CD4-positive, alpha-beta T cell treated with Interleukin-10 for 1 hour (primary cell): ENCODE data around the gene HAS3.
"Not testable (repeated sequence)": the region's sequence is repeated elsewhere in the genome, so short reads cannot be mapped to it uniquely, and the experiment has no call there.

Experiments used
- DNase-seq: peaks from one replicate; pipeline ENCODE4 v3.0.0-alpha.2; 2020

HAS3 gene

DNA sequence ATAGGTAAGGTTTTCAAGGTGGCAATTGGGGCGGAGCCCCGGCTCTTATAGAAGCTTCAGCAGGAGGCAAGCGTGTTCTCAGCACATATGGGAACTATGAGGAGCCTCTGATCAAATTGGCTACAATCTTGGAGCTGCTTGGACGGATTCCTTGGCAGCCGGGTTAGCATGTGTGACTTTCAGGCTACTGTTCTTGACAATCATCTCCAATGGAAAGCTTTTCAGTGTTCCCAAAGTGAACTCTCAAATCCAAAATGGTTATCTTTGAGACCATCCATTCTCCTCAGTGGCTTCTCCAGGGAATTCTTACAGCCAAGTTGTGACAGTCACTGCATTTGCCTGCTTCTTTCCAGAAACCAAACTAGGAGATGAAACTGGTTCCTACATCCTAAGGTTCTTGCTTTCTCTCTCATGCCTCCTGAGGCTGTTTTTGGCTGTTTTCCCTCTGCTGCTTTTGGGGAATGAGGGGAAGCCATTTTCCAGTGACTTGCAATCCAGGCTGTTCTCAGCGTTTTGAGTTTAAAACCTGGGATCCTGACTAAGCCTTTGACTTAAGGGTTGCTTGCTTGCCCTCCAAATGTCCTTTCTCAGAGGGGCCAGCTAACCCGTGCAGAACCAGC is 10.9 kb downstream of the HAS3 start:
- DNase-seq, result no peak

DNA sequence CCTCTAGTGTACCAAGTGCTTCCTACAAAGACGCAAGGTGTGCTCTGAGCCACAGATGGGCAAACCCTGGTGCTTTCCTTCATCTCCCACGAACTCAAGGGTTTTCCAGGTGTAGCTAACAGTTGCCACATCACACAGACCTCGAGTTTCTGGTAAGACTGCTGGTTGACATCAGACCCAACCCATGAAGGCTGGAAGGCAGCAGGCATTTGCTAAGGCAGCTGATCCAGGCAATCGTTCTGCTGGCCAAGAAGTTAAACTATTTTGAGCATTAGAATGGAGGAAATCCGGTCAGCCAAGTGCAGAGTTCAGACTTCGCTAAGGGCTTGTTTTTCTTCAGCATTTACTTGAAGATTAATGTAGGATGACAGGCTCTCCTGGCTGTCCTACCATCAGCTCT is 11.5 kb downstream of the HAS3 start:
- DNase-seq, result no peak

DNA sequence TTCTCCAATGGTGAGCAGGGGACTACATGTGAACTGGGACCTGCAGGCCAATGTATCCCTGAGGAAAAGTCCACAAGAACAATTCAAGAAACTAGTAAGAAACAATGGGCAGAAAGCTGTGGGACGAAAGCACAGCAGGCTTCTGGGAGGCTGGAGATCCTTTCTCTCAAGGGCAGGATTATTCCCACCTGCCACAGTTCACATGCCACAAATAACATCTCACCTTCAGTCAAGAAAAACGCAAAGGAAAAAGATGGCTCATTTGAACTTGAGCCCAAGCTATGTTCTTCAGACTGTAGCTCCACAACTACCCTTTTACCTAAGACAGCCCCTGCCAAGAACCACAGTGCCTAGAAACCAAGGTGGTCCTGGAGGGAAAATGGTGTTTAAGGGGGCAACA is 13.0 kb downstream of the HAS3 start:
- no peak for DNase-seq

DNA sequence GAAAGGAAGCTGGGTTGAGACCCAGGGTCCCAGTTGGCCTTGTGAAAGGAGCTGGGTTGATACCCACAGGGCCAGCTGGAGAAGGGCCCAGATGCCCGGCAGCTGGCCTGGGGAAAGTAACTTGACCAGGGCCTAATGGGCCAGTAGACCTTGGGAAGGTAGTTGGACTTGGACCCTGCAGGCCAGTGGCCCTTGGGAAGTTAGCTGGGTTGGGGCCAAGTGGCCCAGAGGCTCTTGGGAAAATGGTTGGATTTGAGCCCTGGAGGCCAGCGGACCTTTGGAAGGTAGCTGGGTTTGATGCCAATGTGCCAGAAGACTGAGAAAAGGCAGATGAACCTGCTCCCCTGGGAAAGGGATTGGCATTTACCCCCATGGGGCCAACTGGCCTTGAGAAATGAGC is 13.5 kb downstream of the HAS3 start:
- DNase-seq, result no peak

DNA sequence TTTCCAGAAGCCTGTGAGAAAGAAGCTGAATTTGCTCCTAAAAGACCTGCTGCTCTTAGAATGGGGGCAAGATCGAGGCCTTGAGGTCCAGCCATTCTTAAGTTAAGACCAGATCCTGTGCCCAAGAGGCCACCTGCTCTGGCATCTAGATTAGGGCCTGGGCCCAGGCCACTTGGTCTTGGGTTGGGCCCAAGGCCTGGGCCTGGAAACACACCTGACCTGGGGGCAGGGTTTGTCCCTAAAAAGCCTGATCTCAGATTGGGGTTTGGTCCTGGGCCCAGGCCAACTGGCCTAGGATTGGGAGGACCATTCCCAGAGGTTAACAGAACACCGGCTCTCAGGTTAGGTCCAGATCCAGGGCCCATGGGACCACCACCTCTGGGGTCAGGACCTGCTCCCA is 14.1 kb downstream of the HAS3 start:
- no peak for DNase-seq

DNA sequence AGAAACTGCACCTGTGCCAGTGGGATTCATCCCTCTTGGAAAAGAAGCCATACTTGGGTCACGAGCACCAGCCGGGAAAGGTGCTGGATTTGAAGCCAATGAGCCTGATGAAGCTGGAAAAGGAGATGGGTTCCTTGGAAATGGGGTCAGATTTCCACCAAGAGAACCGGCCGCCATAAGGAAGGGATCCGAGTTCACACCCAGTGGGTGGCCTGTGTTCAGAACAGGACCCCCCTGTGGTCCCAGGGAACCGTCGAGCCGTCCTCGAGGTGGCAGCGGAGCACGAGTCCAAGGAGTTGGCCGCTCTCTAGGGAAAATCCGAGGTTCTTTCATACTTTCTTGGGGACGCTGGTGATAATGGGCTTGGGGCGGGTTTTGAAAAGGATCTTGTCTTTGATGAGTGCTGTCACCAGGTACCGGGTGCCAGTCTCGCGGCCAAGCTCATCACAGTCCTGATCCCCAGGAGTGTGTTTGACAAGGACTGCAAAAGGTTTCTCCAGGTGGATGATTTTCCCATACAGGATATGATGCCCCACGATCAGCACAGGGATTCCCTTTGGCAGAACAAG is 14.7 kb downstream of the HAS3 start:
- DNase-seq, result no peak

DNA sequence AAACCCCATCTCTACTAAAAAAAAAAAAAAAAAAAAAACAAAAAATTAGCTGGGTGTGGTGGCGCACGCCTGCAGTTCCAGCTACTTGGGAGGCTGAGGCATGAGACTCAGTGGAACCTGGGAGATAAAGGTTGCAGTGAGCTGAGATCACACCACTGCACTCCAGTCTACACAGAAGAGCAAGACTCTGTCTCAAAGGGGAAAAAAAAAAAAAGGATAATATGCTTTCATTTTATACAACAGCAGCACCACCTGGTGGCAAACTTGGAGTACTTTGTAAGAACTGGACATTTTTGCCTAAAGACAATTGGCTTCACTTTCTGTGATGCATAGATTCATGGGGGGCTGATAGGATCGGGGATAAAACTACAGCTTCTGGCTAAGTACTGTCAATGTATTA is 18.5 kb downstream of the HAS3 start:
- DNase-seq, result peak; percentile 78

DNA sequence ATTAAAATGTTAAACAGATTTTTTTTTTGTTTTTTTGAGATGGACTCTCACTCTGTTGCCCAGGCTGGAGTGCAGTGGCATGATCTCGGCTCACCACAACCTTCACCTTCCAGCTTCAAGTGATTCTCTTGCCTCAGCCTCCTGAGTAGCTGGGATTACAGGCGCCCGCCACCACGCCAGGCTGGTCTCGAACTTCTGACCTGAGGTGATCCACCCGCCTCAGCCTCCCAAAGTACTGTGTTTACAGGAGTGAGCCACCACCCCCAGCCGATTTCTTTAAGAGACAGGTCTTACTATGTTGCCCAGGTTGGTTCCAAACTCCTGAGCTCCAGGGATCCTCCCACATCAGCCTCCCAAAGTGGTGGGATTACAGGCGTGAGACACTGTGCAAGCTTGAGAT is 19.0 kb downstream of the HAS3 start:
- DNase-seq, result not testable (repeated sequence)

DNA sequence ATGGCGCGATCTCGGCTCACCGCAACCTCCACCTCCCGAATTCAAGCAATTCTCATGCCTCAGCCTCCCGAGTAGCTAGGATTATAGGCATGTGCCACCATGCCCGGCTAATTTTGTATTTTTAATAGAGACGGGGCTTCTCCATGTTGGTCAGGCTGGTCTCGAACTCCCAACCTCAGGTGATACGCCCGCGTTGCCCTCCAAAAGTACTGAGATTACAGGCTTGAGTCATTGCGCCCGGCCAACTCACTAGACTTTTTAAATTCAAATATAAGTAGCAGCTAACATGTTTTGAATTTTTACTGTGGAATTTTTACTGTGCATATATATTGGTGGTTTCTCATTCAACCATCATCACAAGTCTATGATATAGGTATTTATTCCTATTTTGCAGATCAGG is 19.5 kb downstream of the HAS3 start:
- not testable (repeated sequence) for DNase-seq

DNA sequence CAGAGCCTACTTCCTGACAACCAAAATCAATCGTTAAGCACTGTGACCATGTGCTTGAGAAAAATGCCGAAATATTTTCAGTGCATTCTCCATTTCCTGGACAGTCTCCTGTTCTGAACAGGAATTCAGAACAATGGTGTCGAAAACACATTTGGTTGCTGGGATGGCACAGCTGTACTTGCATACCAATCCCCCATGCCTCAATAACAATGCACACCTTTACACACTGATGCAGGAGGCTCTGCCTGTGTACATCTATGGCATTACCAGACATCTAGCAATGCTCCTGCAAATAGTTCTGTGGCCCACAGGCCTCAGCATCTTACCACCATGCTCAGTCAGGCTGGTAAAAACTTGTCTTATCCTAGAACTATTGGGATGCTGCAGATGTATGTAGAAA is 20.8 kb downstream of the HAS3 start:
- no peak for DNase-seq

DNA sequence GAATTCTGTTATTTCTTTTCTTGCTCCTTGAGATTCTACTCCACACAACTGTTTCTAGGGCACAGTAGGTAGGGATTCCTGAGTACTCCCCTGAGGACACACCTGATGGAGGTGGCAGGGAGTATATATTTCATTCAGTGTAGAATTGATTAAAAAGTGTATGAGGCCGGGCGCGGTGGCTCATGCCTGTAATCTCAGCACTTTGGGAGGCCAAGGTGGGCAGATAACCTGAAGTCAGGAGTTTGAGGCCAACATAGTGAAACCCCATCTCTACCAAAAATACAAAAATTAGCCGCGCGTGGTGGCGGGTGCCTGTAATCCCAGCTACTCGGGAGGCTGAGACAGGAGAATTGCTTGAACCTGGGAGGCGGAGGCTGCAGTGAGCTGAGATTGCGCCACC is 21.3 kb downstream of the HAS3 start:
- DNase-seq, result not testable (repeated sequence)

DNA sequence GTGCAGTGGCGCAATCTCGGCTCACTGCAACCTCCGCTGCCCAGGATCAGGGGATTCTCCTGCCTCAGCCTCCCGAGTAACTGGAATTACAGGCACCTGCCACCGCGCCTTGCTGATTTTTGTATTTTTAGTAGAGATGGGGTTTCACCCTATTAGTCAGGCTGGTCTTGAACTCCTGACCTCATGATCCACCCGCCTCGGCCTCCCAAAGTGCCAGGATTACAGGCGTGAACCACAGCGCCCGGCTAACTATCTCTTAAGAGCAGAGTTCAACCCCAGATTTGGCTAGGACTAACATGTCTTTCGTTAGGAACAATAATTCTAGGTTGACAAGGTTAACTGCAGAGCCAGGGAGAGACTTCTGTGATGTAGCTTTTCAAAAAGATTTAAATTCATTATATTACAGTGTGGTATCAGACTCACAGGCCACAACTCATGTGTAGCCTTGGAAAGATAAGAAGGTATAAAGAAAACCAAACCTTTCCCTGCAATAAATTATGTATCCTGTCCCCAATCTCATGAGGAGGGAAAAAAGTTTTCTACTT is 22.6 kb downstream of the HAS3 start:
- no peak for DNase-seq

DNA sequence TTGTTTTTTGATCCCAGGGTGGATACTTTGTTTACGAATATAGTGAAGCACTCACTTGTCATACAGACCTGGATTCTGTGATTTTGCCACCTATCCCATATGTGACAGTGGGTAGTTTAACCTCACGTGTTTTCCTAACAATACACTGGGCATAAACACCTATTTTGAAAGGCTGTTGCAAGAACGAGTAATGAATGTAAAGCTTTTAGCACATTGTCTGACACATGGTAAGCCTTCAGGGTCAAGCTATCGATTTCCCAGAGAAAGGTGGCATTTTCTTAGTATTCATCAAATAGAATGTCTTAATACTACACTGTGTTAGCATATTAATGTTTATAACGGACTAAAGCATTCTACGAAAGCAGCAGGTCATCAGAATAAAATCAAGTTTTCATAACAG is 25.0 kb downstream of the HAS3 start:
- DNase-seq, result no peak

DNA sequence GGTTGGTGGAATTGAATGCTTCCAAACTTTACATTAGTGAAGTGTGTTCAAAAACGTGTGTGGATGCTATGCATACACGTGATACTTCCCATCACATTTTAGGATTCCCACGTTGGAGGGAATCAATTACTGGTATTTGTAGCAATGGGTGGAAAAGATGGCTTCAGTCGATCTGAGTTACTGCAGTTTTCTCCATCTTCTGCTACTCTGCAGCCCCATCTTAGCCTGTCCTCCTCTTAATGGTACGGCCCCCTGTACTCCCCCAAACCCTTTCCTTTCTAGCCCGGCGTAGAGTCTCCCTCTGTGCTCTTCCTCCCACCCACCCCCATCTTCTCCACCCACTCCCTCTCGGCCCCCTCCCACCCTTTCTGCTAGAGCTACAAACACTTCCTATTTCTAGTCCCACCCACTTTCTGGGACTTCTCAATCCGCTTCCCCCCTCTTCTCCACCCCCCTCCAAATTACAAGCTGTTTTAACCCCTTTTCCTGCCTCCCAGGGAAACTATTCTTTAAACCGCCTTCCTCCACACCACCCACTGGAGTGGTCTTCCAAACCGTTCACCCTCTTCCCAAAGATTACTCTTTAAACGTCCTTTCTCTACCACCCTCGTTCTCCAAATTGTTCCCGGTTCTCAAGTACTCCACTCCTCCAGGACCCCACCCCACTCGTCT is 25.9 kb downstream of the HAS3 start:
- peak; percentile 27 for DNase-seq

DNA sequence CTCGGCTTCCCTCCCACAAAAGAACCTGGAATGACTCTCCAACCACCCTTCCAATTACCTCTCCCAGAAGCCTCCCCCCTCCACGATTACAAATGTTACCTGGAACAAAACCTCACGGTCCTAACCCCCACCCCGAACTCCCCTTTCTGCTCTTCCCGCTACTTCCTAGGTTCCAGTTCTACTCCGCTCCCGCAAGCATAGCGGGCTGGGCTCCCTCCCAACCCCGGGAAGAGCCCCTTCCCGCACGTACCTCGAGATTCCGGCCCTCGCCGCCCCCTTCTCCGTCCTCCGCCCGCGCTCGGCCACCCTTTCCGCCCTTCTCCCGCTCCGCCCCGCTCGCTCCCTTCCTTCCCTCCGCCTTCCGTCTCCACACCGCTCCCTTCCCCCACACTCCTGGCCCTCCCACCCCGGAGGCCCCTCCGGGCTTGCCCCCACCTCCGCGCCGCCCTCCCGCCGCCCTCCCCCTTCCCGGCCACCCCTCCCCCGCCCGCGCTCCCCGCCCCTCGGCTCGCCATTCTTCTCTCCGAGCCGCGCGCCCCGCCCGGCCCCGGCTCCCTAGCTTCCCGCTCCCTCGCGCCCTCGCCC is 26.5 kb downstream of the HAS3 start:
- DNase-seq, result peak; percentile 79

DNA sequence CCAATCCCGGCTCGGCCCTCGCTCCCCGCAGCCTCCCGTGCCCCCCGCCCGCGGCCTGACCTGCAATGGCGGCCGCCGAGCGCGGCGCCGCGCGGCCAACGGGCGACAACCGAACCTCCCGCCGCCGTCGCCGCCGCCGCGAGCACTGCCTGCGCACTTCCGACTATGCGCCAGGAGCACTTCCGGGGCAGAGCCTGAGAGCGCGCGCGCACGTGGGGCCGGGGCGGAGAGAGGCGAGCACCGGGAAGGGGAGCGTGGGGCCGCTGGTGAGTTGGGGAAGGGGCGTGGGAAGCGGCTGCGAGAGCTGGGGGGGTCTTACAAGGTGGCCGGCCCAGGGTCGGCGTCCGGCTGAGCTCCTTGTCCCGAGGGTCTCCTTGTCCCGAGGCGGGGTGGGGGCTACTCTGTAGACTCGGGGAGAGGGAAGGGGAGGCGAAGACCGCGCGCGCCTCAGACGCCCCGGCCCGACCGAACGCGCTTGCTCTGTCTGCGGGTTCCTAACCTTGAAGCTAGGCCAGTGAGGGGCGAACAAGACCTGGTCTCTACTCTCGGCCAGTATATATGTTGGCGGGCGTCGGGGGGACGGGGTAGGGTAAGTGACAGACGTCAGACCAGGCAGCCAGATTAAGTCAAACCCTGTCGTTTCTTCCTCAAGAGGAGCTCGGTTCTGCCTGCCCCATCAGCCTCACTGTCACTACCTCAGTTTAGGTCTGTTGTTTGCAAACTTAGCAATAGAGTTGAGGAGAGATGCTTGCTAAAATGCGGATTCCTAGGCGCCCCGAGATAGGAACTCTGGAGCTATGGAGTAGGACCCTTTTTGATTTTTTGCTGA is 27.2 kb downstream of the HAS3 start, which contains the start of the genes CHTF8 and UTP4:
Gene CHTF8 (minus strand): TSS at position 165 of the 829 bp plus-strand sequence. CDS start 11,130 bp downstream, outside the sequence.
Gene UTP4 (plus strand): TSS at position 226 of the 829 bp plus-strand sequence. CDS start 811 bp downstream, outside the sequence.
- DNase-seq, result peak; percentile 86

DNA sequence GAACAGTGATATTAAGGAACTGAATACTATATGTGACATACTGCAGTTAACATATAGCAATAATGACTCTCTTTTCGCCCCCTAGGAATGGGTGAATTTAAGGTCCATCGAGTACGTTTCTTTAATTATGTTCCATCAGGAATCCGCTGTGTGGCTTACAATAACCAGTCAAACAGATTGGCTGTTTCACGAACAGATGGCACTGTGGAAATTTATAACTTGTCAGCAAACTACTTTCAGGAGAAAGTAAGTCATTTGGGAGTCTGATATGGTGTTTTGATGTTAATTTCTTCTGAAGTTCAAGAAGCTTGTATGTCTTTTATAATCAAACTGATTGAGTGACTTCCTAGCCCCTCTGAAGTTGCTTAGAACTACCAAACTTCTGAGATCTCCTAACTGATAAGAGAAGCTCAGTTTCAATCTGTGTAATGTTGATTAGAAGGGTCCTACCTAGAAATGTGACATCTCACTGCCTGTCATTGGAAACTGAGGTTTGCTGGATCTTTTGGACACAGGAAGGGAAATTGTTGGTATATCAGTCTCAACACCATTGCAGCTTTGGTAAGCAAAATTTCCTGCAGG is 28.0 kb downstream of the HAS3 start:
- no peak for DNase-seq

DNA sequence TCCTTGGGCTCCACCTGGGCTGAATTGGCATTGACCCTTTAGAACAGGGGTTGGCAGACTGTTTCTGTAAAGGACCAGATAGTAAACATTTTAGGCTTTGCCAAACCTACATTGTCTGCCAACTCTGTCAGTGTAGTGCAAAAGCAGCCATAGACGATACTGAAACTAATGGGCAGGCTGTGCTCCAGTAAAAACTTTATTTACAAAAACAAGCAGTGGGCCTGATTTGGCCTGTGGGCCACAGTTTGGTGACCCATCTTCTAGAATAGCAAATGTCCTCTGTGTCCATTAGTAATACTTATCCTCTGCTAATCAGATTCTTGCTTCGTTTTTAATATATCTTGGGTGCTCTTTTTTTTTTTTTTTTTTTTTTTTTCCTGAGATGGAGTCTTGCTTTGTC is 33.2 kb downstream of the HAS3 start:
- no peak for DNase-seq

DNA sequence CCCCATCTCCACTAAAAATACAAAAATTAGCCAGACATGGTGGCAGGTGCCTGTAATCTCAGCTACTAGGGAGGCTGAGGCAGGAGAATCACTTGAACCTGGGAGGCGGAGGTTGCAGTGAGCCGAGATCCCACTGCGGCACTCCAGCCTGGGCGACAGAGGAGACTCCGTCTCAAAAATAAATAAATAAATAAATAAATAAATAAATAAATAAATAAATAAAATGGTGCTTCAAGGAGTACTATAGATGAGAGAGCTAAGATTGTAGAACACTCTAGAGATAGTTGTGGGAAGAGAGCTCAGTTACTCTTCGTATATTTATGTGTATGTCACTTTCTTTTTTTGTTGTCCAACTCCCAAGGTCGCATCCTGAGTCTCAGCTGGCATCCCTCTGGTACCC is 34.0 kb downstream of the HAS3 start:
- not testable (repeated sequence) for DNase-seq

DNA sequence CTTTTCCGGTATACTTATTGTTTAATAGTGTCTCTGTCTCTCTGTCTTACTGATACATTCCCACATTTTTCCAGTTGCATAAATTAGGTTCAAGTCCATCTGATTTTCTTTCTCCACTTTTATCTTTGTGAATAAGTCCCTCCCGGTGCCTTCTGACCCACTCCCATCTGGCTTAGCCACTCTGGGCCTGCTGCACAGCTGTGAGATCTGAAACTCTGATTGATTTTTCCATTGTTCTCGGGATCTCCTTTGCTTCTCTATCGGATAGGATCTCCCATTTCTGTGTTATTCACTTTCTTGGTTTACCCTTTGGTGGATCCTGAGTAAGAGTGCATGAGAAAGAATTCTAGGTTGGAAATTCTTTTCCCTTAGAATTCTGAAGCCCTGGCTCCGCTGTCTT is 35.6 kb downstream of the HAS3 start:
- no peak for DNase-seq

DNA sequence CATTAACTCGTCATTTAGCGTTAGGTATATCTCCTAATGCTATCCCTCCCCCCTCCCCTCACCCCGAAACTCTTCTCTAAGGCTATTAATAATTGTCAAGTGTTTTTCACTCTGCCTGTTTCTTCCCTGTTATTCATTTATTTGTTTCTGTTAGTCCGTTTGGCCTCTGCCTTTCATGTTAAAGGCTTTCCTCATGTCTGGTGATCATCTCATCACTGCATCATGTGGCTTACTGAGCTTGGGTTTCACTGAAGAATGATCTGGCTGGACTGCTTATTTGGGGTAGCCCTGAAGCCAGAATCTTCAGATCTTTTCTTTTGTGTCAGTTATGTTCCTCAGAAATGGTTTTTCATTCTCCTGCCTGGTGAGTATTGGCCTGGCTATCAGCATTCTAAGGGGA is 36.5 kb downstream of the HAS3 start:
- DNase-seq, result no peak

DNA sequence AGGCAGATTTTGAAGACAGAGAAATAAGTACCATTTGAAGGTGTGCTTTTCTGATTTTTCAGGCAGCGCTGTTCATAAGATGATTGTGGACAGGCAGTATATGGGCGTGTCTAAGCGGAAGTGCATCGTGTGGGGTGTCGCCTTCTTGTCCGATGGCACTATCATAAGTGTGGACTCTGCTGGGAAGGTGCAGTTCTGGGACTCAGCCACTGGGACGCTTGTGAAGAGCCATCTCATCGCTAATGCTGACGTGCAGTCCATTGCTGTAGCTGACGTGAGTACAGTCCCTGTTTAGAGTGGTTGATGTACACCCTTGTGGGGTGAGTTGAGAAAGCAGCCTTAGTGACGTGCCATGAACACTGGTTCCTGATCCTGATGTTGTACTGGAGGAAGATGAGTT is 37.7 kb downstream of the HAS3 start:
- no peak for DNase-seq
